Germinal center (tissue), 1 donor: ENCODE measurements around the gene TNNT1.
"Not testable (repeated sequence)": the region's sequence is repeated elsewhere in the genome, so short reads cannot be mapped to it uniquely, and the experiment has no call there.

Experiments
- DNase-seq: peaks from one replicate; pipeline ENCODE4 v3.0.0; 2012; ENCODE audit warnings: mixed read lengths, low spot score

The TNNT1 gene

GRCh38 chr19:55109527-55110291 is 39.3 kb downstream of the TNNT1 start:
- no peak for DNase-seq

- not testable (repeated sequence) for DNase-seq
These were observed 41.8 kb downstream of the TNNT1 start for GRCh38 chr19:55107252-55107651.

- no peak for DNase-seq
These were observed 42.4 kb downstream of the TNNT1 start for GRCh38 chr19:55106591-55106990.

- no peak for DNase-seq
These were observed 43.8 kb downstream of the TNNT1 start for GRCh38 chr19:55105237-55105636.

GRCh38 chr19:55103190-55103589 is 45.8 kb downstream of the TNNT1 start:
- no peak for DNase-seq

GRCh38 chr19:55101261-55101660 is 47.7 kb downstream of the TNNT1 start:
- DNase-seq = no peak

GRCh38 chr19:55099557-55100506 is 49.2 kb downstream of the TNNT1 start:
- no peak for DNase-seq

- DNase-seq = no peak
These were observed 50.1 kb downstream of the TNNT1 start for GRCh38 chr19:55098716-55099556.

GRCh38 chr19:55097864-55098715 is 50.9 kb downstream of the TNNT1 start:
- DNase-seq = no peak

GRCh38 chr19:55096061-55096701 is 52.8 kb downstream of the TNNT1 start:
- no peak for DNase-seq

- DNase-seq = no peak
These were observed 53.5 kb downstream of the TNNT1 start for GRCh38 chr19:55095260-55096060.

GRCh38 chr19:55094456-55095259 is 54.3 kb downstream of the TNNT1 start:
- DNase-seq = no peak

- DNase-seq = no peak
These were observed 56.3 kb downstream of the TNNT1 start for GRCh38 chr19:55092423-55093318.

GRCh38 chr19:55091955-55092354 is 57.1 kb downstream of the TNNT1 start:
- no peak for DNase-seq

- DNase-seq = no peak
These were observed 57.7 kb downstream of the TNNT1 start for GRCh38 chr19:55091126-55091910.

- no peak for DNase-seq
These were observed 58.4 kb downstream of the TNNT1 start for GRCh38 chr19:55090564-55090963.

- no peak for DNase-seq
These were observed 59.6 kb downstream of the TNNT1 start for GRCh38 chr19:55089342-55089944.
